Stimulated activated CD4-positive, alpha-beta T cell treated with anti-CD3 and anti-CD28 coated beads, Interleukin-15, amount 100 ng/mL, for 24 hours (primary cell): Measurements from ENCODE around the gene CNOT10.
"Not testable (repeated sequence)": the region's sequence is repeated elsewhere in the genome, so short reads cannot be mapped to it uniquely, and the experiment has no call there.

Experiments
- DNase-seq: peaks from one replicate; pipeline ENCODE4 v3.0.0-alpha.2; 2020

The CNOT10 gene

GRCh38 chr3:32698506-32698905, 13.5 kb downstream of the CNOT10 start:
- DNase-seq, result no peak

- no peak for DNase-seq
These were observed 14.4 kb downstream of the CNOT10 start for GRCh38 chr3:32699429-32699828.

- no peak for DNase-seq
These were observed 15.3 kb downstream of the CNOT10 start for GRCh38 chr3:32700244-32700643.

- DNase-seq, result no peak
These were observed 18.5 kb downstream of the CNOT10 start for GRCh38 chr3:32703491-32703972.

GRCh38 chr3:32705232-32705631, 20.2 kb downstream of the CNOT10 start:
- no peak for DNase-seq

- no peak for DNase-seq
These were observed 21.5 kb downstream of the CNOT10 start for GRCh38 chr3:32706348-32707025.

- no peak for DNase-seq
These were observed 22.0 kb downstream of the CNOT10 start for GRCh38 chr3:32707026-32707370.

- no peak for DNase-seq
These were observed 23.8 kb downstream of the CNOT10 start for GRCh38 chr3:32708672-32709283.

GRCh38 chr3:32709346-32709745, 24.4 kb downstream of the CNOT10 start:
- no peak for DNase-seq

- DNase-seq, result no peak
These were observed 27.6 kb downstream of the CNOT10 start for GRCh38 chr3:32712506-32713055.

- no peak for DNase-seq
These were observed 28.2 kb downstream of the CNOT10 start for GRCh38 chr3:32713181-32713580.

- no peak for DNase-seq
These were observed 34.3 kb downstream of the CNOT10 start for GRCh38 chr3:32719335-32719734.

- no peak for DNase-seq
These were observed 34.9 kb downstream of the CNOT10 start for GRCh38 chr3:32719931-32720330.

GRCh38 chr3:32725721-32726120, 40.7 kb downstream of the CNOT10 start:
- no peak for DNase-seq

GRCh38 chr3:32733631-32734229, 48.7 kb downstream of the CNOT10 start:
- no peak for DNase-seq

- DNase-seq, result no peak
These were observed 49.8 kb downstream of the CNOT10 start for GRCh38 chr3:32734756-32735155.

GRCh38 chr3:32743470-32743869, 58.5 kb downstream of the CNOT10 start:
- DNase-seq, result not testable (repeated sequence)

- no peak for DNase-seq
These were observed 58.9 kb downstream of the CNOT10 start for GRCh38 chr3:32743934-32744333.

GRCh38 chr3:32751377-32751776, 66.4 kb downstream of the CNOT10 start:
- DNase-seq, result no peak

GRCh38 chr3:32755761-32756160, 70.8 kb downstream of the CNOT10 start:
- no peak for DNase-seq

GRCh38 chr3:32757618-32758374, 72.8 kb downstream of the CNOT10 start:
- no peak for DNase-seq

- no peak for DNase-seq
These were observed 73.4 kb downstream of the CNOT10 start for GRCh38 chr3:32758375-32758753.

GRCh38 chr3:32759342-32759741, 74.4 kb downstream of the CNOT10 start:
- DNase-seq, result no peak
